ENCODE measurements around the gene YKT6.

The YKT6 gene

GRCh38 chr7:44263326-44264082 lies 62.7 kb downstream of the YKT6 start:
- DNase-seq: no peak
